G401.6 (cell line): Measurements from ENCODE around the gene TRPM8.

Experiments used
- FAIRE-seq: peaks from 2 replicates; lab custom pipeline; 2012; peaks lifted over from hg19 to GRCh38; lab: Jason Lieb, UNC

The TRPM8 gene

GRCh38 chr2:233976087-233976486, 58.9 kb downstream of the TRPM8 start:
- FAIRE-seq: no peak

GRCh38 chr2:233976690-233977294, 59.6 kb downstream of the TRPM8 start:
- peak; percentile 77 for FAIRE-seq

- FAIRE-seq: no peak
Measured at GRCh38 chr2:233977296-233977837, 60.2 kb downstream of the TRPM8 start.

- no peak for FAIRE-seq
Measured at GRCh38 chr2:233979748-233980147, 62.6 kb downstream of the TRPM8 start.

GRCh38 chr2:233980955-233981561, 63.9 kb downstream of the TRPM8 start:
- FAIRE-seq: no peak

GRCh38 chr2:233981574-233982420, 64.6 kb downstream of the TRPM8 start:
- FAIRE-seq: no peak

GRCh38 chr2:233982421-233983121, 65.4 kb downstream of the TRPM8 start:
- no peak for FAIRE-seq

- FAIRE-seq: no peak
Measured at GRCh38 chr2:233983445-233983844, 66.3 kb downstream of the TRPM8 start.

- FAIRE-seq: no peak
Measured at GRCh38 chr2:233988581-233988980, 71.4 kb downstream of the TRPM8 start.

GRCh38 chr2:233989221-233989858, 72.2 kb downstream of the TRPM8 start:
- FAIRE-seq: no peak

GRCh38 chr2:233990261-233990798, 73.2 kb downstream of the TRPM8 start:
- FAIRE-seq: no peak

- no peak for FAIRE-seq
Measured at GRCh38 chr2:233991196-233991595, 74.0 kb downstream of the TRPM8 start.

GRCh38 chr2:233992513-233993217, 75.5 kb downstream of the TRPM8 start:
- no peak for FAIRE-seq

GRCh38 chr2:233993461-233993860, 76.3 kb downstream of the TRPM8 start:
- no peak for FAIRE-seq

GRCh38 chr2:233994151-233994550, 77.0 kb downstream of the TRPM8 start:
- FAIRE-seq: no peak

- FAIRE-seq: no peak
Measured at GRCh38 chr2:233996000-233996399, 78.8 kb downstream of the TRPM8 start.

GRCh38 chr2:233996461-233996860, 79.3 kb downstream of the TRPM8 start:
- no peak for FAIRE-seq

GRCh38 chr2:233997707-233998106, 80.5 kb downstream of the TRPM8 start:
- no peak for FAIRE-seq

- no peak for FAIRE-seq
Measured at GRCh38 chr2:233999182-233999581, 82.0 kb downstream of the TRPM8 start.

- FAIRE-seq: no peak
Measured at GRCh38 chr2:234001380-234002160, 84.4 kb downstream of the TRPM8 start.
